ENCODE data around the gene PTPRC.

DNA sequence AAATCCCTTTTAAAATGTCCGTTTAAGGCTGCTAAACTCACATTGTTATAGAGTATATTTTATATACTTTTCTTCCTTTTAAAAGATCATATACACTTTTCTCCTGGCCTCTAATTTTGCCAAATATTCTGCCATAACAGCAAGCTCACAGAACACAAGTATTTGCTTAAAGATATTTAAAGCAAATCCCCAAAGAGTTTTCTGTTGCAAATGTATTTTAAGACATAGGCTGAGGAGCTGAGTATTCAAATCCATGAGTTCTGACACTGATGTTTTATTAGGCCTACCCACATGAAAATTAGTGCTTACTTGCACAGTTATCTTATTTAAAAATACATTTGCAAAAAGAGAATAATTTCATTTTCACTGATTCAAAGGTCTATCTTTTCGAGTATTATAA is 1.7 kb upstream of the PTPRC start:
- TF ChIP-seq, protein P1, sequence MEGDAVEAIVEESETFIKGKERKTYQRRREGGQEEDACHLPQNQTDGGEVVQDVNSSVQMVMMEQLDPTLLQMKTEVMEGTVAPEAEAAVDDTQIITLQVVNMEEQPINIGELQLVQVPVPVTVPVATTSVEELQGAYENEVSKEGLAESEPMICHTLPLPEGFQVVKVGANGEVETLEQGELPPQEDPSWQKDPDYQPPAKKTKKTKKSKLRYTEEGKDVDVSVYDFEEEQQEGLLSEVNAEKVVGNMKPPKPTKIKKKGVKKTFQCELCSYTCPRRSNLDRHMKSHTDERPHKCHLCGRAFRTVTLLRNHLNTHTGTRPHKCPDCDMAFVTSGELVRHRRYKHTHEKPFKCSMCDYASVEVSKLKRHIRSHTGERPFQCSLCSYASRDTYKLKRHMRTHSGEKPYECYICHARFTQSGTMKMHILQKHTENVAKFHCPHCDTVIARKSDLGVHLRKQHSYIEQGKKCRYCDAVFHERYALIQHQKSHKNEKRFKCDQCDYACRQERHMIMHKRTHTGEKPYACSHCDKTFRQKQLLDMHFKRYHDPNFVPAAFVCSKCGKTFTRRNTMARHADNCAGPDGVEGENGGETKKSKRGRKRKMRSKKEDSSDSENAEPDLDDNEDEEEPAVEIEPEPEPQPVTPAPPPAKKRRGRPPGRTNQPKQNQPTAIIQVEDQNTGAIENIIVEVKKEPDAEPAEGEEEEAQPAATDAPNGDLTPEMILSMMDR (conservative IDR thresholded peaks at IDR 0.05; ENCODE audit: low read depth, low read length): no peak
- TF ChIP-seq EZH2 (IDR thresholded peaks at IDR 0.05; ENCODE audit: borderline replicate concordance, low read depth, low read length, poor library complexity, severe bottlenecking): no peak

Measured in A673 (cell line).